Stimulated activated CD4-positive, alpha-beta T cell treated with anti-CD3 and anti-CD28 coated beads, Interleukin-12 subunit alpha, Interleukin-12 subunit beta, amount 100 ng/mL, for 4 hours (primary cell): ENCODE data around the gene USH1G.

Source experiments
- DNase-seq: peaks from one replicate; pipeline ENCODE4 v3.0.0-alpha.2; 2020

USH1G gene

GRCh38 chr17:74900208-74900607 is 22.8 kb downstream of the USH1G start:
- no peak for DNase-seq

- DNase-seq, result no peak
Observed at GRCh38 chr17:74898376-74898946, 24.6 kb downstream of the USH1G start.

GRCh38 chr17:74893936-74894671 is 29.0 kb downstream of the USH1G start:
- DNase-seq, result no peak

- no peak for DNase-seq
Observed at GRCh38 chr17:74892974-74893911, 29.8 kb downstream of the USH1G start, which contains the start of gene FADS6. Gene FADS6 (minus strand): TSS chr17:74893633. CDS start chr17:74893595, 38 bp downstream.

- no peak for DNase-seq
Observed at GRCh38 chr17:74892013-74892841, 30.8 kb downstream of the USH1G start.

- no peak for DNase-seq
Observed at GRCh38 chr17:74890554-74890953, 32.5 kb downstream of the USH1G start.

GRCh38 chr17:74888469-74888868 is 34.6 kb downstream of the USH1G start:
- DNase-seq, result no peak

GRCh38 chr17:74883241-74883745 is 39.8 kb downstream of the USH1G start:
- DNase-seq, result no peak

GRCh38 chr17:74882517-74883240 is 40.4 kb downstream of the USH1G start:
- no peak for DNase-seq

- DNase-seq, result no peak
Observed at GRCh38 chr17:74881073-74881472, 42.0 kb downstream of the USH1G start.

GRCh38 chr17:74879308-74879707 is 43.7 kb downstream of the USH1G start:
- no peak for DNase-seq

GRCh38 chr17:74878658-74879057 is 44.4 kb downstream of the USH1G start:
- DNase-seq, result no peak

- DNase-seq, result no peak
Observed at GRCh38 chr17:74877592-74878548, 45.2 kb downstream of the USH1G start.

- DNase-seq, result no peak
Observed at GRCh38 chr17:74875977-74876593, 47.0 kb downstream of the USH1G start.

- DNase-seq, result no peak
Observed at GRCh38 chr17:74875155-74875976, 47.7 kb downstream of the USH1G start.

- no peak for DNase-seq
Observed at GRCh38 chr17:74874615-74875037, 48.4 kb downstream of the USH1G start.

- DNase-seq, result no peak
Observed at GRCh38 chr17:74873874-74874614, 49.0 kb downstream of the USH1G start.
